Brain microvascular endothelial cell (primary cell): ENCODE results near the gene NEUROG1.
"Not testable (repeated sequence)": the region's sequence is repeated elsewhere in the genome, so short reads cannot be mapped to it uniquely, and the experiment has no call there.

ENCODE experiments used
- DNase-seq: peaks from one replicate; pipeline ENCODE4 v3.0.0-alpha.2; 2020
- H3K27ac ChIP-seq: fragments of 250-450 bp; sonication (Bioruptor Pico); 2 replicates; pipeline ENCODE4 v1.5.1; 2020; ENCODE audit warnings: mild to moderate bottlenecking, moderate library complexity
- H3K27me3 ChIP-seq: fragments of 250-450 bp; sonication (Bioruptor Pico); replicated peaks from 2 replicates; pipeline ENCODE4 v1.5.1; 2020; ENCODE audit warnings: mild to moderate bottlenecking
- H3K36me3 ChIP-seq: fragments of 250-450 bp; sonication (Bioruptor Pico); replicated peaks from 2 replicates; pipeline ENCODE4 v1.5.1; 2020; ENCODE audit warnings: mild to moderate bottlenecking
- H3K4me3 ChIP-seq: 2 replicates; pipeline ENCODE4 v1.5.1; 2011; ENCODE audit warnings: low read depth, mild to moderate bottlenecking, control low read depth, low read length, moderate library complexity
- CTCF ChIP-seq: IDR thresholded peaks from 2 replicates; pipeline ENCODE4 v1.5.1; 2011; ENCODE audit warnings: low read depth, mild to moderate bottlenecking, moderate library complexity, low read length, control low read depth, inconsistent platforms; ENCODE audit errors: missing control alignments
- in situ Hi-C: cut with HindIII; loops from 2 replicates; pipeline ENCODE4 v1.10.0; 2017; ENCODE audit warnings: low sequenced_read_pairs, low pct_ligation_motif_present

NEUROG1 gene

GRCh38 chr5:135534609-135535419 lies 950 bp downstream of the NEUROG1 start:
- in situ Hi-C loops = no loop called here
- Histone ChIP-seq H3K27me3 (peaks cover 70% of the 10 kb centered on the region), H3K36me3 (no peaks in the 10 kb centered on the region), H3K27ac (no peak overlapping the region), H3K4me3 (no peak overlapping the region)
- TF ChIP-seq CTCF = no peak
- DNase-seq = no peak

DNA sequence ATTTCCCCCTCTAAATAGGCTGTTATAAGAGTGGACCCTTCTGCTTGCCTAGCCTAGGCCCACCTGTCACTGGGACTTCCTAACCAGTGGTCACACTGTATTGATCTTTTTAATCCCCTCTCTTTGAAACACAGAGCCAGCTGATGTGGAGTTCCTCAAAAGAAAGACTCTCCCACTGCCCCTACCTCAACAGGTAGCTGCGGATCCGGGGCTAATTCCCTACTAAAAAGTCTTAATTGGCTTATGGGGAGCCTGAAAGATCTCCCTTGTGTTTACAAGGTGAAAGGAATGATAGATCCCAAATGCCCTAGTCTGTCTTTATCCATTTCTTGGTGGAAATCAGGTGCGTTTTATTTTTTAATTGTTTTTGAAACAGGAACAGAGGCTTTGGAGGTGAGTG lies 2.0 kb downstream of the NEUROG1 start:
- in situ Hi-C loops = no loop called here
- H3K27me3 ChIP-seq = peaks cover 61% of the 10 kb centered on the region
- H3K4me3 ChIP-seq = no peak overlapping the region
- no peaks in the 10 kb centered on the region for H3K36me3 ChIP-seq
- no peak for TF ChIP-seq CTCF
- H3K27ac ChIP-seq = no peak overlapping the region
- no peak for DNase-seq

DNA sequence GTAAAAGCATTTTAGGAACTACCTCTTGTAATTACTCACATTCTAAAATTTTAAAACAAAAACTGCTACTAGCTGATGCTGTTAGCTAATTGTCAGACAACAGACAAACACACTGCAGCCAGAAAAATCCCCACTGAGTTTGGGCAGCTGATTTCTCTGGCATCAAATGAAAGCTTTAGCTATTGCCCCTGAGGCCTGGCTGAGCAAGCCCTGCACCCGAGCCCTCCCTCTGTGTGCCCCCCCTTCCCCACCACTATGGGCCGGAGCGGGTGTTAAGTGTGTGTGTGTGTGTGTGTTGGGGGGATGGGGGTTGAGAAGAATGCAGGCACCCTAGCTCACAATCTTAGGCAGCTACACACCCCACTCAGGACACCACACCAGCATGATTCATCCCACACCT lies 2.4 kb downstream of the NEUROG1 start:
- no peak overlapping the region for H3K27ac ChIP-seq
- no peak for TF ChIP-seq CTCF
- no peak for DNase-seq
- H3K4me3 ChIP-seq = no peak overlapping the region
- peaks cover 59% of the 10 kb centered on the region for H3K27me3 ChIP-seq
- no peaks in the 10 kb centered on the region for H3K36me3 ChIP-seq
- in situ Hi-C loops = no loop called here

GRCh38 chr5:135529576-135529975 lies 6.2 kb downstream of the NEUROG1 start:
- H3K36me3 ChIP-seq, H3K27ac ChIP-seq, in situ Hi-C loops, H3K4me3 ChIP-seq, DNase-seq: not testable (repeated sequence)
- peaks cover 27% of the 10 kb centered on the region for H3K27me3 ChIP-seq

DNA sequence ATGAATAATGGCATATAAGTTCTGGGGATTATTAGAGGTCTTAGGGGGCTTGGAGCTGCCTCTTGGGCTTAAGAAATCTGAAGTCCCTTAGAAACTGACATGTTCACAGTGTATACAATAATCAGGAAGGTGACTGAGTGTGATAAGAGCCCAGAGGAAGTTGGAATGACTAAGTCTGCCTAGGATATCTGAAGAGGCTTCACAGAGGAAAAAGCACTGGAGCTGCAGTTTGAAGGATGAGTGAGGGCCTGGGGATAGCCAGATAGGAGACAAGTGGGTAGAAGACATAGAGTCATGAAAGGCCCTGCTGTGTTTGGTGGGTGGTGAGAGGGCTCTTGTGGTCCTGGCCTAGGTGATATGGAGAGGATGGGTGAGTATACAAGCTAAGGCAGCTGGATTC lies 8.8 kb downstream of the NEUROG1 start:
- in situ Hi-C loops = no loop called here
- Histone ChIP-seq H3K36me3 (no peaks in the 10 kb centered on the region), H3K27me3 (peaks cover 8% of the 10 kb centered on the region), H3K27ac (no peak overlapping the region), H3K4me3 (no peak overlapping the region)
- DNase-seq = no peak
- TF ChIP-seq CTCF = no peak

DNA sequence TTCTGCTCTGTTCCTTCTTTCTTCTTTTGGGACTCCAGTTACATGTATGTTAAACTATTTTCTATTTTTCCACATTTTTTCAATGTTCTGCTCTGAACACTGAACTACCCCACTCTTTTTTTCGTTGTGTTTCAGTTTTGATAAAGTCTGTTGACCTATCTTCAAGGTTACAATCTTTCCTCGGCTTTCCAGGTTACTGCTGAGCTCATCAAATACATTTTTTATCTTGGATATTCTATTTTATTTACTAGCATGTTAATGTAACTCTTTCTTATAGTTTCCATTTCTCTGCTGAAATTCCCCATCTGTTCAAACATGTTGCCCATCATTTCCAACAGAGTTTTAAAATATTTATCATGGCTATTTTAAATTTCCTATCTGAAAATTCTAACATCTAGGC lies 13.8 kb downstream of the NEUROG1 start:
- H3K27ac ChIP-seq = no peak overlapping the region
- H3K27me3 ChIP-seq = no peaks in the 10 kb centered on the region
- in situ Hi-C loops = no loop called here
- no peak overlapping the region for H3K4me3 ChIP-seq
- no peaks in the 10 kb centered on the region for H3K36me3 ChIP-seq
- DNase-seq = no peak
- no peak for TF ChIP-seq CTCF
